EH (cell line): ENCODE data around the gene LFNG.

Experiments
- DNase-seq: peaks from one replicate; pipeline ENCODE4 v3.0.0-alpha.2; 2015; ENCODE audit warnings: low read depth

LFNG gene

DNA sequence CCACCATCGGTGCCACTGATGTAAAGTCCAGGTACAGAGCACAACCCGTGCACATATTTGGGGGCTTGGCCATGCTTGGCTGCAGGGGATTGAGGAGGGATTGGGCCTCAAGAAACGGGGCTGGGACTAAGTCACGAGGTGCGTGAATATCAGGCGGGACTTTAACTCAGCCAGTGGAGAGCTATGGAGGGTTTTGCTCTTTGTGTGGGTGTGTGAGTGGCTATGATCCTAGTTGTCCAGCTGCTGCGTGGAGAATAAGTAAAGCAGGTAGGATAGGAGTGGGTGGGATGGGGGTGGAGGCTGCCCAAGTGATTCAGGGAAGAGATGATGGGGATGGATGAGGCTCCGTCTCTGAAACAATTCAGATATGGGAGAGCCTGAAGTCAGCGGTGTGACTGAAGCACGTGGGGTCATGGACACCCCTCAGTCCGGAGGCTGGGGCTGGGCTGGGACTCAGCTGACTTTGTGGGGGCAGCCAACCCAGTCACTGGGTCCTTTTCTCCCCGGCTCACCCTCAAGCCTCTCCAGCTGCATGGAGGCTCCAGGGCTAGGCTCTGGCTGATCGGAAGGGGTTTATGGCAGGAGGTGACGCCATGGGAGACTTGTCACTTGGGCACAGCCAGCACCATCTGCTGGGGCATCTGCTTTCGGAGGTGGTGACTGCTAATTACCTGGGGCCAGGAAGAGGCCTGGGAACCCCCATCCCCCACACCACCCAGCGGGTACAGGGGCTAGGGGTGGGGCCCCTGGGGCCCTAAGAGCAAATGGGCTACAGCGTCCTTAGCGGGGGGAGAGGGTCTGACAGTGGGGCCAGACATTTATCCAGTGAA, 1.7 kb upstream of the LFNG start:
- DNase-seq = peak; percentile 32

DNA sequence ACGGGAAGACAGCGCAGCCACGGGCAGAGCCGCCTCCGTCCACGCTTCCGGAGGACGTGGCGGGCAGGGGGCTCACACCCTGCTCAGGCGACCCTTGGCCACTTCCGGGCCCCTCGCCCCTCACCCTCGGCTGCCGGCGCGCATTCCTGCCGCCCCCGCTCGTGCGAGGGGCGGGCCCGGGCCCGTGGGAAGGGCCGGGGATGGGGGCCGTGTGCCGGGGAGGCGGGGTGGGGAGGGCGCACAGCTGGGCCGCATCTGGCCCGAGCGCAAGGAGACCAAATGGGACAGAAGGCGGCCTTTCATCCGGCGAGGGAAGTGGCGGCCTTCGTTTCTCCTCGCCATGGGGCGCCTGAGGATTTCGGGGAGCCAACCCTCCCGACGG, 846 bp upstream of the LFNG start:
- DNase-seq = no peak

DNA sequence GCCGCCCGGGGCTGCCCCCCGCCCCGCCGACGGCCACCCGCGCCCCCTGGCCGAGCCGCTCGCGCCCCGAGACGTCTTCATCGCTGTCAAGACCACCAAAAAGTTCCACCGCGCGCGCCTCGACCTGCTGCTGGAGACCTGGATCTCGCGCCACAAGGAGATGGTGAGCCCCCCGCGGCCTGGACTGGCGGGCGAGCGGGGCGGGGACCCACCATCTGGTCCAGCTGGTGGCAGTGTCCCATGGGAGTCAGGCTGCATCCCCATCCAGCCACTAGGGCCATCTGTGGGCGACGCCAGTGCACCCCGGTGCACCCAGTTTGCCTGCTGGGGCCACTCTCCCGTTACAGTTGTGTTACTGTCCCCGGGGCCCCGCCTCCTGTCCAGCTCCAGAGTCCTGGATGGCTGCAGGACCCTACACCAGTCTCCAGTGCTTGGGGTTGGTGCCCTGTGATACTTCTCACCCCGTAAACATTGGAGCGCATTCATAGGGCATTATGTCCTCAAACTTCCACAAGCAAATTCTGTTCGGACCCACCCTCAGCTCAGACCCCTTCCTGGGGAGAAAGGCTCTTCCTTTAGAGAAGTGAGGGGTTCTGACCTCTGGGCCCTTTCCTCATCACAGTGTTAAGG, 672 bp downstream of the LFNG start:
- DNase-seq = peak; percentile 46

DNA sequence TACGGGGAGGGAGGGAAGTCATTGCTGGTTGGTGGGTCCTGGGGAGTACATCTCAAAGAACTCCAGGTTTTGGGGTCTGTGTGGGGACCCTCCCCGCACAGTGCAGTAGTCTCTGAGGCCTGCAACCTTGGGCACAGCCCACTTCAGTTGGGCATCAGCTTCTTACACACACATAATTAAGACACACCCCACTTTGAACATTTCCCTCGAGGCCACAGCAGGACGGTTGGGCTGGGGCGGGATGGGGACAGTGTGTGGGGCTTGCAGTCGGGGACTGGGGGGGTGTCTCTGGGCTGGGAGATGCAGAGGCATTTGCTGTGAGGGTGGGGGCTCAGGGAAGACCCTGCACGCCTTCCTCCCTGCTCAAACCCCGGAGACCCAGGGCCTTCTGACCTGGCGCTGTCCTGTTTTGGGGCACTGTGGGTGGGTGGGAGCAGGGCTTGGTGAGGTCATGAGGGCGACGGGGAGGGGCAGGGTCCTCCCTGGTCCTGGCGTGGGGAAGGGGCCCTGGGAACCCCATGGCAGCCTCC, 1.3 kb downstream of the LFNG start:
- peak; percentile 47 for DNase-seq

DNA sequence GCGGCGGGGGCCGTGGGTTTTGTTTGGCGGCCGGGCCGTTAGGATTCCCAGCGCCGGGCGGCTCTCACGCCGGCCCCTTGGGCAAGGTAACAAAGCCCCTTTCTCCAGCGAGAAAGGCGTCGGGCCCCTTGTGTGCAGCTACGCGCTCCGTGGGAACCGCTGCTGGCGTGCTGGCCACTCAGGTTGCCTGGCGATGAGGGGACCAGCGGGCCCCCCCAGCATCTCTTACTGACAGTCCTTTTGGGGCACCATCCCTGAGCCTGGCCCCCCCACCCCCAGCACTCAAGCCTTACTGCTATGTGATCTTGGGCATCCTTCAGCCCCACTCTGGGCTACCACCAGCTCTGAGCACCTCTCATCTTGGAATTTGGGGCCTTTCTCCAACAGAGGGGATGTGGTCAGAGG, 1.8 kb downstream of the LFNG start:
- DNase-seq = no peak

DNA sequence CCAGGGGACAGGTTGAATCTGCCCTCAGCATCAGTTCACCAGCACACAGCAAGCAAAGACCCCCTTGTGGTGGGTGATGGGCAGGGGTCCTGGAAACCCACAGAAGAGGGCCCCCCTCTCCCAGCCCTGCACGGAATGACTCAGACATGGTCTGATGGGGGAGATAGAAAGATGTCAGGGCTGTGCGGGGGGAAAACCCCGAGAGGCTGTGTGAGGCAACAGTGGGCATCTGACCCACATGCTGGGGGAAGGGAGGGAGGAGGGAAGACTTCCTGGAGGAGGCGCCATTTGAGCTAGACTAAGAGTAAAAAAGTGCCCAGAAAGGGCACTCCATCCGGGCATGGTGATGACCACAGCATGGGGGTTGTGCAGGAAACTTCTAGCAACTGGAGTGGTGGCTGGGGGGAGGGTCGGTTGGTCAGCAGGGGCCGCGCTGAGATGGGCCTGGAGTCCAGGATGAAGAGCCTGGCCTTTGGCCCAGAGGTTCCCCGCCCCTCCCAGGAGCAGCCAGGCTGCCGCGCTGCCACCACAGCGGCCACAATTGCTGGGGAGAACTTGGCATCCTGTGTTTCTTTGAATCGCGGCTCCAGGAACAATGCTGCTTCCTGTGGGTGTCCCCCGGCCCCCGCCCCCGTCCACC, 2.5 kb downstream of the LFNG start:
- peak; percentile 60 for DNase-seq

DNA sequence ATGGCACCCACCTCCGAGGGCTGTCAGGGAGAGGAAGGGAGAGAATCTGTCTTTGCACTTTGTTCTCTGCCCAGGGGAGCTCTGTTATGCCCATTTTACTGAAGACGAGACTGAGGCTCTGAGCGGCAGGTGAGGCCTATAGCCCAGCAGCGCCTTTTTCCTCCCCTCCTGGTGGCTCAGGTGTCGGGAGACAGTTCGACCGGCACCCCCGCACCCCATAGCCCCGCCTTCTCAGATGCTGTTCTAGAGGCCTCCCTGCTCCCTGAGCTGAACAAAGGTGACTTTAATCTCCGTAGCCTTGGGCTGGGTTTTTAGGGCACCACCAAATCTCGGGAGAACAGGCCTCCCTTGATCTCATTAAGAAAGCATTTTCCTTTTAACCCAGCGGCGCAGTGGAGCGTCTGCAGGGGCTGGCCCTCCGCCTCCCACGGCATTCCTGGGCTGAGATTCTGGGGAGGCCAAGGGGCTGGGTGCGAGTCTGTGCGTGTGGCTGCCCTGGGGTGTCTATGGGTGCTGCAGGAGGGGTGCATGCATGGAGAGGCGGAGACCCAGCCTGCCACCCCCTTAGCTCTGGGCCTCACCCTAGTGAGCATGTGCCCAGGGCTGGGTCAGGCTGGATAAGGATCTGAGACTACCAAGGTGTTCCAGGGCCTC, 3.3 kb downstream of the LFNG start:
- DNase-seq = peak; percentile 82

DNA sequence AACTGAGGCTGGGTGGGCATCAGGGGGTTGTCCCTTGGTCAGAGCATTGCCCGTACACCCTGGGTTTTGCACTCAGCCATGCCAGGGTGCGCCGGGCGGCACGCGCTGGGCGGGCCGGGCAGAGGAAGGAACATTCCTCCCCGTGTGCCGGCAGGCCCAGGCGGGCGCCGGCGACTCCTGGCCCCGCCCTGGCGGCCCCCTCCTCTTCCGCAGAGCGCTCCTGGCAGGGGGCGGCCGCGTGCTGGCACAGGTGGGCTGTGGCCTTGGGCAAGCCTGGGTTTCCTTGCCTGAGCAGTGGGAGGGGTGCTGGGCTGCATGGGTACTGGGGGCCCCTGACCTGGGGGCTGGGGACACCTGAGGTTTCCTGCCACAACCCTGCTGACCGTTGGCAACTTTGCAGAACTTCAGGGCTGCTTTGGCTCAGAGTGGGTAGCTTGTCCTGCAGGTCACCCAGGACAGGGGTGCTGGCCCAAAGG, 3.9 kb downstream of the LFNG start:
- no peak for DNase-seq

DNA sequence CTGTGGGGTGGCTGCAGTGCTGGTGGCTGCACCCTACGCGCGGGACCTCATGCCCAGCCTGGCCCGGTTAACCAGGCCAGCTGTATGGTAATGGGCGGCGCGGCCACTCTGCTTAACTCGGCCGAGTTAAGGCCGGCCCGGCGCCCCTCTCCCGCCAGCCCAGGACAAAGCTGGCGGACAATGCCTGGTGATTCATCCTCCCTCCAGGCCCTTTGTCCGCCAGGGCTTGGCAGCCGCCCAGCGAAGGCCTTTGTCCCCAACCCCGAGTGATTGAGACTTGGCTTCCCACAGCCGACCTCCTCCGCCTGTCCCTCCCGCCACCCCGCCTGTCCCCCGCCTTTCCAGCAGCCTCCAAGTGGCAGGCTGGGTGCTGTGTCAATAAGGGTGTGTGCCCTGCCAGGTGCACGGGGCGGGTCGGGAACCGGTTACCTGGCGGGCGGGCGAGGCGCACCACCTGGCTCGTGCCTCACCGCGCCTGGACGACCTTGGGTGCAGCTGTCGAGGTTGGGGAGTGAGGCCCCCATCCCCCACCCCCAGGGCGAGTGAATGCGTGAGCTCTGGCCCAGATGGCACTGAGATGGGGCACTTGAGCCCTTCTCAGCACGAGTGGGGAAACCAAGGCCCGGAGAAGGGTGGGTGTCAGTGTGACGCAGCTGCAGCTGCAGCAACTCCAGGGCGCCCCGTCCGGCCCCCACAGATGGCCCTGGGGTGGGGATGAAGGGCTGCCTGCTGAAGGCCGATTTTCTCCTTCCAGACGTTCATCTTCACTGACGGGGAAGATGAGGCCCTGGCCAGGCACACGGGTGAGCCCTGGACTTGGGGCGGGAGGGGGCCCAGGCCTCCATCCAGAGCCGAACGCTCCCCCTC, 4.6 kb downstream of the LFNG start:
- DNase-seq = peak; percentile 84

DNA sequence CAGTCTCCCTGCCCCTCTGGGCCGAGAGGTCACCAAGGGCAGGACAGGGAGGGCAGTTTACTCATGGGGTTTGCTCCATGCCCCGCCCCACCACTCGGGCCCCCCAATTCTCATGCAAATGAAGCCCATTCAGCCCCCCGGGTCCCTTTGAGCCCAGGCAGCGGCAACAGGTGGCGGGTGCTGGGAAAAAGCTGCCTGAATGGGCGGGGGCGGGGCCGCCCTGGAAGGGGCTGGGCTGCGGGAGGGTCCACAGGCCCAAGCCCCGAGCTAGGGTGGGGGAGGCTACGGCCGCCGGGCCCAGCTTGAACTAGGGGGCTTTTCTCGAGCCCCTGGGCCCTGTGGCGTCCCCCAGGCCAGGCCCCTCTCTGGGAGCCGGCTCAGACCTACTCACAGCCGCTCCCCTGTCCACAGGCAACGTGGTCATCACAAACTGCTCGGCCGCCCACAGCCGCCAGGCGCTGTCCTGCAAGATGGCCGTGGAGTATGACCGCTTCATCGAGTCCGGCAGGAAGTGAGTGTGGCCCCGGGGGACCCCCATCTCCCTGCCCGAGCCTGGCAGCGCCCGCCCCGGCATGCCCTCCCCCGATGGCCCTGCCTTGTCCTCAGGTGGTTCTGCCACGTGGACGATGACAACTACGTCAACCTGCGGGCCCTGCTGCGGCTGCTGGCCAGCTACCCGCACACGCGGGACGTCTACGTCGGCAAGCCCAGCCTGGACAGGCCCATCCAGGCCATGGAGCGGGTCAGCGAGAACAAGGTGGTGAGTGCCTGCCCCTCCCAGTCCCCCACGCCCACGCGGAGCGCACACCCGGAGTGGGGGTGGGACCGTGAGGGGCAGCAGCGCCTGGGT, 5.5 kb downstream of the LFNG start:
- no peak for DNase-seq

DNA sequence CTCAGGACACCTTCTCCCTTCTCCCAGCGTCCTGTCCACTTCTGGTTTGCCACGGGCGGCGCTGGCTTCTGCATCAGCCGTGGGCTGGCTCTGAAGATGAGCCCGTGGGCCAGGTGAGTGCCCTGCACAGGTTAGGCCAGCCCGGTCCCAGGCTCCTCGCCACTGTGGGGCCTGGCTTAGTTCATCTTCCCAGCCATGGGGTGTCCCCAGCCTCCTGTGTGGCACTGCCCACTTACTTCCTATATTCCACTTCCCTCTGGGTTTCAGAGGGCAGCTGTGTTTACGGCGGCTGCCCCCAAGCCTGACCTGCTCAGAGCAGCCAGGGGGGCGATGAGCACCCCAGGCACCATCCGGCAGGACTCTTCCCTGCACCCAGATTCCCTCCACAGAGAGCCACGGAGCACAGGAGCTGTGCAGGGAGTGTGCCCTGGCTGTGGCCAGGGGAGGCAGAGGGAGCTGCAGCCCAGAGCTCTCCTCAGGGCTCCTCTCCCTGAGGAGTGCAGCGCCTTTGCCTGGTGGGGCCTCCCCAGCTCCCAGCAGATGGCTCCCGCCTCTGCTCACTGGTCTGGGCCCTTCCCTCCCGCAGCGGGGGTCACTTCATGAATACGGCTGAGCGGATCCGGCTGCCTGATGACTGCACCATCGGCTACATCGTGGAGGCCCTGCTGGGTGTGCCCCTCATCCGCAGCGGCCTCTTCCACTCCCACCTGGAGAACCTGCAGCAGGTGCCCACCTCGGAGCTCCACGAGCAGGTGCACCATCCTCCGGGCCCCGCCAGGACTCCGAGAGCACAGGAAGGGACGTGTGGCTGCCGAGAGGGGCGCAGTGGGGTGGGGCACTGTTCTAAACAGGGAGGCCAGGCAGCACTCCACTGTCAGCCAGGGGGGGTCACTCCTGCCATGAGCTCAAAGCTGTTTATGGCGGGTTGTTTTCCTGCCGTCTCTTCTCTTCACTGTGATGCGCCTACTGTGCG, 6.4 kb downstream of the LFNG start:
- no peak for DNase-seq

DNA sequence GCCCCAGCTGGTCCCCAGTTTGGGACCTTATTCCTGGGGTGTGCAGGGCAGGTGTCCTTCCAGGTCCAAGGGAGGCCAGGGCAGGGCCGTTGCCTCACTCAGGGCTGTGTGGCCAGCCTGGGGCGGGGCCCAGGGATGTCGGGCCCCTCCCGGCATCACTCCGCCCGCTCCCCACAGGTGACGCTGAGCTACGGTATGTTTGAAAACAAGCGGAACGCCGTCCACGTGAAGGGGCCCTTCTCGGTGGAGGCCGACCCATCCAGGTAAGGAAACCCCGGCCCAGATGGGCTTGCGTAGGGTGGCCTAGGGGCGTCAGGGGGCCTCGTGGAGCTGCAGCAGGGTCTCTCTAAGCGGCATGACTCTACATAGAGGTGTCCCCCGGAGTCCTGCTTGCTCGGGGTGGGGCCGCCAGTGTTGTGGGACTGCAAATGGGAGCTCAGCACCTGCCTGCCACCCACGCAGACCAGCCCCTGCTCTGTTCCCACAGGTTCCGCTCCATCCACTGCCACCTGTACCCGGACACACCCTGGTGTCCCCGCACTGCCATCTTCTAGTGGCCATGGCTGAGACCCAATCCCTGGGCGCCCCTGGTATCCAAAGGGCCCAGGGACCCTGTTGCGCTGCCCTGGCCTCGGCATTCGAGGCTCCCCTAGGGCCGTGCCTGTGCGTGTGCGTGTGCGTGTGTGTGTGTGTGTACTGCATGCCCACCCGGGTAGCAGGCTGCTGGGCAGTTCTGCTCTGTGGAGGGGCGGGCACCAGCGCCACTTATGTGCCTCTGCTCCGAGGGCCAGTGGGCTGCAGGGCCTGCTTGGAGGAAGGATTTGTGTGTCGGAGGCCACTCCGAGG, 7.3 kb downstream of the LFNG start:
- no peak for DNase-seq

DNA sequence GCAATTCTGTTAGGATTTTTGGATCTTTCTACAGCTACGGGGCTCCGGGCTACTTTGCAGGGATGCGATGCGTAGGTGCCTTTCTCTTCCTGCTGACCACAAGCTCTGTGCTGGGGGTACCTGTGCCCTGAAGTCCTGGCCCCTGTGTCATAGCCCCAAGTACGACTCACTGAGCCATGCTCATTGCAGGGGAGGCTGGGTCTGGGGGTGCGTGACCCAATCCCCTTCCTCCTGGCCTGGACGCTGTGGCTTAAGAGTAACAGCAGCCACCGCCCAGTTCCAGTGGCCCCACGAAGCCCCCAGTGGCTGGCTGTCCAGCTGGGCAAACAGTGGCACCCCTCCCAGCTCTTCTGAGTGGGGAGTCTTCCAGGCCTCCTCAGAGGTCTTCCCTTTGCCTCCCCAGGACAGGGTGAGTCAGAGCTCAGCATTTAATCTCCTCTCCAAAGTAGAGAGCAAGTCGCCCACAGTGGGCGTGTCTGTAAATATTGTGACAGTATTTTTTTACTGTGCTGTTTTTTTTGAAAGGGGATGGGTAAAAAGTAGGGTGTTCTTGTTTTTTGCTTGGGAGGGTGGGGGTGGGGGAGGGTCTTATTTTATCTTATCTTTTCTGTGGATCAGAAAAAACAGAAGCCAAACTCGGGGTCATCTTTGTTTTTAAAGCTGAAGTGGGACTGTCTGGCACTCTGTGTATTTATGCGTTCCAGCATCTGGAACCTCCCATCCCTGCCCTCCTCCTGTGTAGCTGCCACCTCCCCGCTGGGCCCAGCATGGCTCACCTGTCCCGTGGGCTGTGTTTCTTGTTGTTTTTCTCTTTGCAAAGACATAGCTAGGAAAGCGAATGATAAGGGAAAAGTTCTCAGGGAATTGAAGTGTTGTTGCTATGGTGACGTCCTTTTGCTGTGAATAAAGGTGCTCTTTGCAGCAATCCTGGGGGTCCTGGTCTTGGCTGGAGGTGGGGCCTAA, 8.2 kb downstream of the LFNG start:
- peak; percentile 82 for DNase-seq

DNA sequence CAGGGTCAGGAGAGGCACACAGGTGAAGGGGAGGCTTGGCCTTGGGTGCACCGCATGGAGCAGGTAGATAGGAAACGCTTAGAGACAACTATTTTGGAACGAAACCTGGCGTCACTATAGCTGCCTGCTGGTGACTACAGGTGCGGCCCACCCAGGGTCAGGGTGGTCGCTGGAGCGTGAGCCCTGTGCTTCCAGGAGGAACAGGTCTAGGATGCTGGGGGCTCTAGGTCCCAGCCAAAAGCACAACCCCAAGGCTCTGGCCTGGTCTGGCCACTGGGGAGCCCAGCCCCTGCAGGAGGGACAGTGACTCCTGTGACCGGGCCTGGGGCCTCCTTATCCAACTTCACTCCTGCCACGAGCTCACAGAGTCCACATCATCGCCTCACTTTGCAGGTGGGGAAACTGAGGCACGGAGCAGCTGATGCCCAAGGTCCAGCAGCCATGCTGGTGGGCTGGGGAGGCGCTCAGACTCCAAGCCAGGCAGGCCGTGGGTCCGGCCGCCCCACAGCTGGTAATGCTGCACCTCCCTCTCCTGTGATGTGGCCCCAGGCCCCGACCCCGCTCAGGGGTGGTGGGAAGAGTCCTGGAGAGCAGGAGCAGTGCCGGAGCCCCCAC, 9.0 kb downstream of the LFNG start:
- no peak for DNase-seq

DNA sequence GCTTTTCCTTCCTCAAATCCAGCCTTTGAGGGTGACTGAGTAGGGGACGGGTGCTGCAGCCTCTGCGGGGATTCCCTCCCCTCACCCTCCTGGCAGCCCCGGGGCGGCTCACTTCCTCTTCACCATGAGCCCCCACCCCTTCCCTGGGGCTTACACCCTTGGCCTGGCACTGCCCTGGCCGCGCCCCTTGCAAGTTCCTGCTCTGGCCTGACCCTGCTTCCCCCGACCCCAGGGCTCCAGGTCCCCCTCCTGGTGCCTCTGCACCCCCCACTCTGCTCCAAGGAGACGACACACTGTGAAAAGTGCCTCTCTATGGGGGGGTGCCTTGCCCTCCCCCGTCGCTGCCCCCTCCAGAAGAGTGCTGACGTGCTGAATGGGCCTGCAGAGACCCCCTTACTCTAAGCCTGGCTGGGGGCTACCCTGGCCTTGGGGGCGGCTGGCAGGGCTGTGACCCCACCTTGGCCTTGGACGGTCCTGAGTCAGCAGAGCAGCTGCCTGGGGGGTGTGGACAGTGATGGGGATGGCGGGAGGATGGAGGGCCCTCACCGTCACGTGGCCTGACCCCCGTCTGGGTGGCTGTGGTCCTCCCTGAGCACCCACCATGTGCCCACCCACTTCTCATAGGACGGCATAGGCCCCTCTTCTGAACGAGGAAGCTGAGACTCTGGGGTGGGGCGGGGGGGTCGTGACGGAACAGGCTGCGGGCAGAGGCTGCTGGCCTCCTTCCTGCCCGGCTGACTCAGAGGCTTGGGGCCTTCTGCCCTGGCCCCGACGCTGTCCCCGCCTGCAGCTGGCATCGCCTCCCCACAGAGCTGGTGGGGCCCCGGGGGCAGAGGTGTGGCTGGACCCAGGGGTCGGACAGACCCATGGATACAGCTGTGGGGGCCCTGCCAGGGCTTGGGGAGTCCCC, 9.8 kb downstream of the LFNG start:
- DNase-seq = peak; percentile 72
